HEK293 (cell line): Measurements from ENCODE around the gene PLA2G4C.

Experiments
- ZBTB1 ChIP-seq: fragments of 450-650 bp; formaldehyde crosslinking; IDR thresholded peaks from 2 replicates; pipeline ENCODE4 v1.5.1; 2016; ENCODE audit warnings: missing biosample characterization, missing genetic modification characterization
- ZBTB21 ChIP-seq: fragments of 450-650 bp; formaldehyde crosslinking; IDR thresholded peaks from 2 replicates; pipeline ENCODE4 v1.5.1; 2017; ENCODE audit warnings: missing biosample characterization, missing genetic modification characterization
- ZBTB44 ChIP-seq: fragments of 450-650 bp; IDR thresholded peaks from 2 replicates; pipeline ENCODE4 v1.5.1; 2018; ENCODE audit warnings: missing biosample characterization, mild to moderate bottlenecking, missing genetic modification characterization
- ZNF184 ChIP-seq: fragments of 450-650 bp; IDR thresholded peaks from 2 replicates; pipeline ENCODE4 v1.5.1; 2018; ENCODE audit warnings: missing biosample characterization, mild to moderate bottlenecking, missing genetic modification characterization
- ZNF354C ChIP-seq: fragments of 450-650 bp; formaldehyde crosslinking; IDR thresholded peaks from 2 replicates; pipeline ENCODE4 v1.5.1; 2016; ENCODE audit warnings: missing biosample characterization, missing genetic modification characterization, low read depth, borderline replicate concordance
- ZNF423 ChIP-seq: fragments of 450-650 bp; formaldehyde crosslinking; IDR thresholded peaks from 2 replicates; pipeline ENCODE4 v1.5.1; 2016; ENCODE audit warnings: missing biosample characterization, missing genetic modification characterization
- ZNF530 ChIP-seq: fragments of 450-650 bp; formaldehyde crosslinking; IDR thresholded peaks from 2 replicates; pipeline ENCODE4 v1.5.1; 2016; ENCODE audit warnings: low read depth, missing biosample characterization, missing genetic modification characterization
- ZNF560 ChIP-seq: fragments of 450-650 bp; formaldehyde crosslinking; IDR thresholded peaks from 2 replicates; pipeline ENCODE4 v1.5.1; 2017; ENCODE audit warnings: missing biosample characterization, missing genetic modification characterization, borderline replicate concordance
- ZNF791 ChIP-seq: fragments of 450-650 bp; formaldehyde crosslinking; IDR thresholded peaks from 2 replicates; pipeline ENCODE4 v1.5.1; 2016; ENCODE audit warnings: missing biosample characterization, missing genetic modification characterization
- TF ChIP-seq, protein P1 (sequence below): fragments of 450-650 bp; formaldehyde crosslinking; IDR thresholded peaks from 2 replicates; pipeline ENCODE4 v1.5.1; 2016; ENCODE audit warnings: missing biosample characterization, missing genetic modification characterization
- TF ChIP-seq, protein P2 (sequence below): fragments of 450-650 bp; IDR thresholded peaks from 2 replicates; pipeline ENCODE4 v1.5.1; 2018; ENCODE audit warnings: missing biosample characterization, missing genetic modification characterization
- TF ChIP-seq, protein P3 (sequence below): fragments of 450-650 bp; formaldehyde crosslinking; IDR thresholded peaks from 2 replicates; pipeline ENCODE4 v1.5.1; 2016; ENCODE audit warnings: missing biosample characterization, missing genetic modification characterization

DNA sequence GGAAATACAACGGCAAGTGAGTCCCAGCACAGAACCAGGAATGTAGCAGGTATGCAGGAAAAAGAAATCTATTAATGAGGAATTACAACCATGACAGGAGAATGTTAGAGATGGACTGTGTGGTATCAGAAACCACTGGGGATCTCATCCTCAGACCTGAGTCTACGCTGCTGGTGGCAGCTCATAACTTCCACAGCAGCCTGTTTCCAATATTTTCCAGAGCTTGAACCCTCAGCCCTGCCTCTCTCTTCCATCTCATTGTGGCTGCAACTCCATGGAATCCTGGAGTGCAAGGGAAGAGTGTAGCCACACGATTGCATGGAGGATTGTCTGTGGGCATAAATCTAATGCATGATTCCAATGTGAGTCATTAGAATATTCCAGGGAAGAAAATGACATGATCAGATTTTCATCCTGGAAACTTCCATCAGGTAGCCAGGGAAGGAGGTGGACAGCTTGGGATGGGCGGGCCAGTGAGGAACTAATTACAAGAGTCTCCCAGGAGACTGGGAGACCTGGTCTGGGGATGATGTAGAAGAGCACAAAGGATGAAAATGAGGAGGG lies 14.9 kb downstream of the PLA2G4C start:
- no peak for TF ChIP-seq ZNF184
- TF ChIP-seq, protein P1, sequence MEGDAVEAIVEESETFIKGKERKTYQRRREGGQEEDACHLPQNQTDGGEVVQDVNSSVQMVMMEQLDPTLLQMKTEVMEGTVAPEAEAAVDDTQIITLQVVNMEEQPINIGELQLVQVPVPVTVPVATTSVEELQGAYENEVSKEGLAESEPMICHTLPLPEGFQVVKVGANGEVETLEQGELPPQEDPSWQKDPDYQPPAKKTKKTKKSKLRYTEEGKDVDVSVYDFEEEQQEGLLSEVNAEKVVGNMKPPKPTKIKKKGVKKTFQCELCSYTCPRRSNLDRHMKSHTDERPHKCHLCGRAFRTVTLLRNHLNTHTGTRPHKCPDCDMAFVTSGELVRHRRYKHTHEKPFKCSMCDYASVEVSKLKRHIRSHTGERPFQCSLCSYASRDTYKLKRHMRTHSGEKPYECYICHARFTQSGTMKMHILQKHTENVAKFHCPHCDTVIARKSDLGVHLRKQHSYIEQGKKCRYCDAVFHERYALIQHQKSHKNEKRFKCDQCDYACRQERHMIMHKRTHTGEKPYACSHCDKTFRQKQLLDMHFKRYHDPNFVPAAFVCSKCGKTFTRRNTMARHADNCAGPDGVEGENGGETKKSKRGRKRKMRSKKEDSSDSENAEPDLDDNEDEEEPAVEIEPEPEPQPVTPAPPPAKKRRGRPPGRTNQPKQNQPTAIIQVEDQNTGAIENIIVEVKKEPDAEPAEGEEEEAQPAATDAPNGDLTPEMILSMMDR (tag by site-specific recombination) = no peak
- no peak for TF ChIP-seq ZNF354C (tag by site-specific recombination)
- TF ChIP-seq, protein P2, sequence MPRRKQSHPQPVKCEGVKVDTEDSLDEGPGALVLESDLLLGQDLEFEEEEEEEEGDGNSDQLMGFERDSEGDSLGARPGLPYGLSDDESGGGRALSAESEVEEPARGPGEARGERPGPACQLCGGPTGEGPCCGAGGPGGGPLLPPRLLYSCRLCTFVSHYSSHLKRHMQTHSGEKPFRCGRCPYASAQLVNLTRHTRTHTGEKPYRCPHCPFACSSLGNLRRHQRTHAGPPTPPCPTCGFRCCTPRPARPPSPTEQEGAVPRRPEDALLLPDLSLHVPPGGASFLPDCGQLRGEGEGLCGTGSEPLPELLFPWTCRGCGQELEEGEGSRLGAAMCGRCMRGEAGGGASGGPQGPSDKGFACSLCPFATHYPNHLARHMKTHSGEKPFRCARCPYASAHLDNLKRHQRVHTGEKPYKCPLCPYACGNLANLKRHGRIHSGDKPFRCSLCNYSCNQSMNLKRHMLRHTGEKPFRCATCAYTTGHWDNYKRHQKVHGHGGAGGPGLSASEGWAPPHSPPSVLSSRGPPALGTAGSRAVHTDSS (tag by site-specific recombination) = no peak
- no peak for TF ChIP-seq ZNF791 (tag by site-specific recombination)
- TF ChIP-seq ZBTB1 (tag by site-specific recombination) = no peak
- TF ChIP-seq, protein P3, sequence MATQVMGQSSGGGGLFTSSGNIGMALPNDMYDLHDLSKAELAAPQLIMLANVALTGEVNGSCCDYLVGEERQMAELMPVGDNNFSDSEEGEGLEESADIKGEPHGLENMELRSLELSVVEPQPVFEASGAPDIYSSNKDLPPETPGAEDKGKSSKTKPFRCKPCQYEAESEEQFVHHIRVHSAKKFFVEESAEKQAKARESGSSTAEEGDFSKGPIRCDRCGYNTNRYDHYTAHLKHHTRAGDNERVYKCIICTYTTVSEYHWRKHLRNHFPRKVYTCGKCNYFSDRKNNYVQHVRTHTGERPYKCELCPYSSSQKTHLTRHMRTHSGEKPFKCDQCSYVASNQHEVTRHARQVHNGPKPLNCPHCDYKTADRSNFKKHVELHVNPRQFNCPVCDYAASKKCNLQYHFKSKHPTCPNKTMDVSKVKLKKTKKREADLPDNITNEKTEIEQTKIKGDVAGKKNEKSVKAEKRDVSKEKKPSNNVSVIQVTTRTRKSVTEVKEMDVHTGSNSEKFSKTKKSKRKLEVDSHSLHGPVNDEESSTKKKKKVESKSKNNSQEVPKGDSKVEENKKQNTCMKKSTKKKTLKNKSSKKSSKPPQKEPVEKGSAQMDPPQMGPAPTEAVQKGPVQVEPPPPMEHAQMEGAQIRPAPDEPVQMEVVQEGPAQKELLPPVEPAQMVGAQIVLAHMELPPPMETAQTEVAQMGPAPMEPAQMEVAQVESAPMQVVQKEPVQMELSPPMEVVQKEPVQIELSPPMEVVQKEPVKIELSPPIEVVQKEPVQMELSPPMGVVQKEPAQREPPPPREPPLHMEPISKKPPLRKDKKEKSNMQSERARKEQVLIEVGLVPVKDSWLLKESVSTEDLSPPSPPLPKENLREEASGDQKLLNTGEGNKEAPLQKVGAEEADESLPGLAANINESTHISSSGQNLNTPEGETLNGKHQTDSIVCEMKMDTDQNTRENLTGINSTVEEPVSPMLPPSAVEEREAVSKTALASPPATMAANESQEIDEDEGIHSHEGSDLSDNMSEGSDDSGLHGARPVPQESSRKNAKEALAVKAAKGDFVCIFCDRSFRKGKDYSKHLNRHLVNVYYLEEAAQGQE (tag by site-specific recombination) = no peak
- TF ChIP-seq ZBTB44 (tag by site-specific recombination) = no peak
- no peak for TF ChIP-seq ZNF560 (tag by site-specific recombination)
- TF ChIP-seq ZBTB21 = no peak
- no peak for TF ChIP-seq ZNF530 (tag by site-specific recombination)
- TF ChIP-seq ZNF423 (tag by site-specific recombination) = no peak
